GM23338 (cell line): ENCODE results near the gene ACSL3. TPM values are rescaled to one million over a fixed set of nuclear protein-coding genes. Genes with fewer than 3 reads are reported as not detected.

Experiments used
- ATAC-seq: fragments of 200-7000 bp; cut with Tn5 transposase; 3 replicates; pipeline ENCODE4 v1.9.1; 2020
- DNase-seq: peaks from one replicate; pipeline ENCODE4 v3.0.0-alpha.2; 2015; ENCODE audit warnings: low spot score
- H2AFZ ChIP-seq: fragments of 200-600 bp; sonication (generic); 2 replicates; pipeline ENCODE4 v1.8.0; 2016; ENCODE audit warnings: antibody characterized with exemption, mild to moderate bottlenecking, moderate library complexity
- H3F3A ChIP-seq: fragments of 200-600 bp; sonication (generic); replicated peaks from 2 replicates; pipeline ENCODE4 v1.8.0; 2017; ENCODE audit warnings: antibody characterized with exemption, mixed run types, low read depth
- H3K27ac ChIP-seq: fragments of 200-600 bp; sonication (generic); 2 replicates; pipeline ENCODE4 v1.6.1; 2016; ENCODE audit warnings: low read depth
- H3K27me3 ChIP-seq: fragments of 200-600 bp; sonication (generic); 2 replicates; pipeline ENCODE4 v1.8.0; 2016; ENCODE audit warnings: mild to moderate bottlenecking, mixed run types, moderate library complexity; ENCODE audit not compliant: insufficient read depth
- H3K36me3 ChIP-seq: fragments of 200-600 bp; sonication (generic); 2 replicates; pipeline ENCODE4 v1.8.0; 2016; ENCODE audit warnings: mild to moderate bottlenecking; ENCODE audit not compliant: insufficient read depth
- H3K4me1 ChIP-seq: fragments of 200-600 bp; sonication (generic); 2 replicates; pipeline ENCODE4 v1.8.0; 2016; ENCODE audit warnings: mild to moderate bottlenecking, moderate library complexity; ENCODE audit not compliant: insufficient read depth
- H3K4me2 ChIP-seq: fragments of 200-600 bp; sonication (generic); 2 replicates; pipeline ENCODE4 v1.7.1; 2017; ENCODE audit warnings: mixed run types
- H3K4me3 ChIP-seq: fragments of 200-600 bp; sonication (generic); 2 replicates; pipeline ENCODE4 v1.6.1; 2016; ENCODE audit warnings: mixed run types
- H3K79me2 ChIP-seq: fragments of 200-600 bp; sonication (generic); replicated peaks from 2 replicates; pipeline ENCODE4 v1.8.0; 2017; ENCODE audit warnings: mild to moderate bottlenecking; ENCODE audit not compliant: insufficient read depth
- H3K9me2 ChIP-seq: fragments of 200-600 bp; sonication (generic); 2 replicates; pipeline ENCODE4 v1.8.0; 2017; ENCODE audit not compliant: insufficient read depth
- H4K20me1 ChIP-seq: fragments of 200-600 bp; sonication (generic); replicated peaks from 2 replicates; pipeline ENCODE4 v1.8.0; 2017; ENCODE audit warnings: mild to moderate bottlenecking; ENCODE audit not compliant: insufficient read depth
- H3K27ac Mint-ChIP-seq: 2 replicates; pipeline ENCODE4 v1.8.0; 2020; ENCODE audit warnings: inconsistent platforms, mild to moderate bottlenecking, moderate library complexity, mixed read lengths
- H3K27me3 Mint-ChIP-seq: 3 replicates; pipeline ENCODE4 v1.8.0; 2022; ENCODE audit warnings: low read depth, mild to moderate bottlenecking, moderate library complexity, mixed read lengths, inconsistent platforms; ENCODE audit not compliant: insufficient read depth, poor library complexity
- H3K36me3 Mint-ChIP-seq: 3 replicates; pipeline ENCODE4 v1.8.0; 2021; ENCODE audit warnings: low read depth, mild to moderate bottlenecking, inconsistent platforms, moderate library complexity, mixed read lengths
- H3K4me1 Mint-ChIP-seq: 3 replicates; pipeline ENCODE4 v1.8.0; 2020; ENCODE audit warnings: mild to moderate bottlenecking, inconsistent platforms, mixed read lengths
- H3K4me3 Mint-ChIP-seq: 3 replicates; pipeline ENCODE4 v1.8.0; 2021; ENCODE audit warnings: moderate library complexity, mild to moderate bottlenecking, inconsistent platforms, mixed read lengths
- H3K9me3 Mint-ChIP-seq: 3 replicates; pipeline ENCODE4 v1.8.0; 2020; ENCODE audit warnings: moderate library complexity, mild to moderate bottlenecking, inconsistent platforms, mixed read lengths
- CREB1 ChIP-seq: fragments of 250-450 bp; sonication (Bioruptor Pico); IDR thresholded peaks from 2 replicates; pipeline ENCODE4 v1.5.0; 2020; ENCODE audit warnings: low read depth, mild to moderate bottlenecking, moderate library complexity
- CTCF ChIP-seq, 2 experiments: fragments of 200-600 bp in 1 of 2; sonication (generic) in 1 of 2; conservative IDR thresholded peaks; 2 replicates each; pipeline versions ENCODE4 v1.5.1 to v1.6.1; 2016 to 2017; ENCODE audit warnings: antibody characterized with exemption in 2 of 2, low read depth in 2 of 2, mild to moderate bottlenecking in 2 of 2, moderate library complexity in 1 of 2
- ETS1 ChIP-seq: IDR thresholded peaks from 2 replicates; pipeline ENCODE4 v1.6.1; 2016; ENCODE audit warnings: antibody characterized with exemption
- EZH2 ChIP-seq: fragments of 200-600 bp; sonication (generic); IDR thresholded peaks from one replicate; pipeline ENCODE4 v1.8.0; 2017; ENCODE audit warnings: antibody characterized with exemption, mild to moderate bottlenecking, low read depth; ENCODE audit not compliant: unreplicated experiment
- EZH2phosphoT487 ChIP-seq: fragments of 200-600 bp; sonication (generic); IDR thresholded peaks from one replicate; pipeline ENCODE4 v1.8.1; 2018; ENCODE audit warnings: antibody characterized with exemption; ENCODE audit not compliant: unreplicated experiment
- JUNB ChIP-seq: IDR thresholded peaks from one replicate; pipeline ENCODE4 v1.6.1; 2016; ENCODE audit warnings: antibody characterized with exemption; ENCODE audit not compliant: unreplicated experiment
- NANOG ChIP-seq: IDR thresholded peaks from 2 replicates; pipeline ENCODE4 v1.6.1; 2016; ENCODE audit warnings: antibody characterized with exemption, borderline replicate concordance
- POLR2AphosphoS5 ChIP-seq: IDR thresholded peaks from 2 replicates; pipeline ENCODE4 v1.6.1; 2016; ENCODE audit warnings: antibody characterized with exemption, low read depth
- REST ChIP-seq: IDR thresholded peaks from one replicate; pipeline ENCODE4 v1.6.1; 2018; ENCODE audit warnings: antibody characterized with exemption; ENCODE audit not compliant: unreplicated experiment
- STAT1 ChIP-seq: IDR thresholded peaks from one replicate; pipeline ENCODE4 v1.6.1; 2016; ENCODE audit warnings: antibody characterized with exemption; ENCODE audit not compliant: unreplicated experiment
- ZNF114 ChIP-seq: fragments of 250-450 bp; sonication (Bioruptor Pico); IDR thresholded peaks from 2 replicates; pipeline ENCODE4 v1.5.0; 2020; ENCODE audit warnings: mild to moderate bottlenecking, moderate library complexity
- ZNF331 ChIP-seq: fragments of 250-450 bp; sonication (Bioruptor Pico); IDR thresholded peaks from 2 replicates; pipeline ENCODE4 v1.5.0; 2020; ENCODE audit warnings: low read depth, mild to moderate bottlenecking, moderate library complexity
- ZNF462 ChIP-seq: fragments of 250-450 bp; sonication (Bioruptor Pico); IDR thresholded peaks from 2 replicates; pipeline ENCODE4 v1.5.0; 2020; ENCODE audit warnings: mild to moderate bottlenecking, moderate library complexity
- polyA plus RNA-seq: library from polyadenylated mRNA; unstranded; fragments of >200 nt; fragmentation: Nextera tagmentation; extraction: Ambion mirVana; gene quantifications from 2 replicates; pipeline ENCODE4 v1.2.1, GENCODE V29; 2016
- total RNA-seq: library from RNA; depleted of rRNA; stranded (reverse); fragments of >200 nt; shearing (Covaris generic); gene quantifications from 2 replicates; pipeline ENCODE4 v1.2.3, GENCODE V29; 2014

ACSL3 gene
- total and polyA plus RNA-seq, 2 experiments from 2014 or later, result 55.3 to 130 TPM

GRCh38 chr2:222892761-222893160, 31.9 kb downstream of the ACSL3 start:
- H3K27me3 Mint-ChIP-seq, result peaks cover 2% of the 10 kb centered on the region
- TF ChIP-seq CTCF (conservative IDR thresholded peaks at IDR 0.05; ENCODE audit: low read depth in 2 of 2) (no peak), ETS1 (no peak), ZNF331 (CRISPR knock-in tag) (no peak), NANOG (no peak), REST (no peak), ZNF462 (CRISPR knock-in tag) (no peak), ZNF114 (CRISPR knock-in tag) (no peak), EZH2phosphoT487 (no peak), CREB1 (CRISPR knock-in tag) (no peak), JUNB (no peak), STAT1 (no peak), POLR2AphosphoS5 (no peak), EZH2 (no peak)
- no peaks in the 10 kb centered on the region for H3F3A ChIP-seq
- H3K9me2 ChIP-seq, result no peaks in the 10 kb centered on the region
- H3K27ac ChIP-seq, result no peak overlapping the region
- H3K4me1 Mint-ChIP-seq, result peaks cover 42% of the 10 kb centered on the region
- ATAC-seq (no peak), DNase-seq (no peak)
- H2AFZ ChIP-seq, result no peak overlapping the region
- no peak overlapping the region for H3K4me2 ChIP-seq
- H3K4me3 ChIP-seq, result no peak overlapping the region
- peaks cover 35% of the 10 kb centered on the region; the same call in 1 of the 2 replicates for H4K20me1 ChIP-seq
- no peaks in the 10 kb centered on the region for H3K27me3 ChIP-seq
- H3K9me3 Mint-ChIP-seq, result no peaks in the 10 kb centered on the region
- no peak overlapping the region for H3K4me3 Mint-ChIP-seq
- H3K27ac Mint-ChIP-seq, result no peak overlapping the region; the same call in 1 of the 2 replicates
- no peaks in the 10 kb centered on the region; the same call in 2 of the 3 replicates for H3K36me3 Mint-ChIP-seq
- peaks cover 28% of the 10 kb centered on the region; the same call in 1 of the 2 replicates for H3K4me1 ChIP-seq
- peaks cover 74% of the 10 kb centered on the region for H3K79me2 ChIP-seq
- H3K36me3 ChIP-seq, result no peaks in the 10 kb centered on the region
